Endothelial cell (in vitro differentiated cells): Measurements from ENCODE around the gene MYOM3. TPM values are rescaled to one million over a fixed set of nuclear protein-coding genes. Genes with fewer than 3 reads are reported as not detected.

ENCODE experiments used
- DNase-seq: peaks from one replicate; pipeline ENCODE4 v3.0.0; 2021; ENCODE audit warnings: low spot score
- H3K27ac Mint-ChIP-seq: one replicate; pipeline ENCODE4 v1.8.0; 2021; ENCODE audit warnings: mixed read lengths, inconsistent platforms; ENCODE audit not compliant: unreplicated experiment
- H3K27me3 Mint-ChIP-seq: one replicate; pipeline ENCODE4 v1.8.0; 2021; ENCODE audit warnings: mild to moderate bottlenecking, moderate library complexity, mixed read lengths, inconsistent platforms; ENCODE audit not compliant: unreplicated experiment
- H3K36me3 Mint-ChIP-seq: one replicate; pipeline ENCODE4 v1.8.0; 2021; ENCODE audit warnings: mild to moderate bottlenecking, low read depth, mixed read lengths, inconsistent platforms; ENCODE audit not compliant: unreplicated experiment
- H3K4me1 Mint-ChIP-seq: one replicate; pipeline ENCODE4 v1.8.0; 2021; ENCODE audit warnings: mild to moderate bottlenecking, mixed read lengths, inconsistent platforms; ENCODE audit not compliant: unreplicated experiment
- H3K4me3 Mint-ChIP-seq: one replicate; pipeline ENCODE4 v1.8.0; 2021; ENCODE audit warnings: mild to moderate bottlenecking, mixed read lengths, inconsistent platforms; ENCODE audit not compliant: unreplicated experiment
- H3K9me3 Mint-ChIP-seq: one replicate; pipeline ENCODE4 v1.8.0; 2021; ENCODE audit warnings: mixed read lengths, inconsistent platforms; ENCODE audit not compliant: unreplicated experiment
- CTCF ChIP-seq: fragments of 200-600 bp; sonication (generic); IDR thresholded peaks from one replicate; pipeline ENCODE4 v1.5.0; 2021; ENCODE audit warnings: antibody characterized with exemption; ENCODE audit not compliant: unreplicated experiment
- total RNA-seq: library from RNA; stranded (reverse); fragmentation: NEBNext Ultra II Directional; extraction: Animal tissue kit (Norgen Biotek cat#: 25700); gene quantifications from one replicate; pipeline ENCODE4 v1.2.1, GENCODE V29; 2021; ENCODE audit not compliant: unreplicated experiment

The MYOM3 gene
- total RNA-seq, 1 donor from 2014 or later, result 0.59 TPM

DNA sequence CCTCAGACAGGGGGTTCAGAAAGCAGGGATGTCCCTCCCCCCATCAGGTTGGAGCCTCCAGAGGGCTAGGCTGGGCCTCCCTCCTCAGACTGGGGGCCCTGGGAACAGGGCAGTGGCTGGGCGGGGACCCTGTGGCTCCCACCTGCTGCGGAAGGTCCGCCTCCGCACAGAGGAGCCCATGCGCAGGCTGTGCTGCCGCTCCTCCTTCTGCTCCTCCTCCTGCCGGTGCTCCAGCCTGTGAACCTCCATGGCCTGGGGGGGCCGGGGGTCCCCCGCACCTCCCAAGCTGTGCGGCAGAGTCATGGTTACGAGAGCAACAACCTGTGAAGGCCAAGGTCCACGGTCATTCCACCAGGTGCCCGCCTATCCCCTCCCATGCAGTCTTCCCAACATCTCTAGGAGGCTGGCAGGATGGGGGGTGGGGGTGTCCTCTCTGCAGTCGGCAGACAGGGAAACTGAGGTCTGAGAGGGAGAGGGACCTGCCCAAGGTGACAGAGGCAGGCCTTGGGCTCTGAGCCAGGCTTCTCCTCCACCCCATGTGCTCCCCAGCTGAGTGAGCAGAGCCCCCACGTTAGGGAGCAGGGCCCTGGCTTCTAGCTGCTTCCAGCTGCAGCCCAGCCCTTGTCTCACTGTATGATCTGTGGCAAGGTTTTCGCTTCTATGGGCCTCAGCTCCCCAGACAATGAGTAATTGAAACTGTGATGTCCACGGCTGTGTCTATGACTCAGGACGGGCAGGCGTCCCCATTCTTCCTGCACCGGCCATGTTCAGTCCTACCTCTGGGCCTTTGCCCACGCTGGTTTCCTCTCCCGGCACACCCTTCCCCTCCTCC, 3.4 kb downstream of the MYOM3 start:
- no peaks in the 10 kb centered on the region for H3K36me3 Mint-ChIP-seq
- no peak for DNase-seq
- H3K4me3 Mint-ChIP-seq, result no peak overlapping the region
- H3K4me1 Mint-ChIP-seq, result peaks cover 3% of the 10 kb centered on the region
- no peak overlapping the region for H3K27ac Mint-ChIP-seq
- no peak for TF ChIP-seq CTCF
- peaks cover 3% of the 10 kb centered on the region for H3K27me3 Mint-ChIP-seq
- H3K9me3 Mint-ChIP-seq, result no peaks in the 10 kb centered on the region

- DNase-seq, result no peak
Measured at GRCh38 chr1:24107462-24108138, 4.3 kb downstream of the MYOM3 start.

GRCh38 chr1:24105368-24106160, 6.4 kb downstream of the MYOM3 start:
- no peak overlapping the region for H3K4me3 Mint-ChIP-seq
- no peak for DNase-seq
- no peak overlapping the region for H3K27ac Mint-ChIP-seq
- H3K9me3 Mint-ChIP-seq, result no peaks in the 10 kb centered on the region
- no peak for TF ChIP-seq CTCF
- no peaks in the 10 kb centered on the region for H3K4me1 Mint-ChIP-seq
- no peaks in the 10 kb centered on the region for H3K27me3 Mint-ChIP-seq
- no peaks in the 10 kb centered on the region for H3K36me3 Mint-ChIP-seq

More at GRCh38 chr1:24107462-24108138, 4.3 kb downstream of the MYOM3 start:
- Mint-ChIP-seq H3K4me1 (peaks cover 3% of the 10 kb centered on the region), H3K4me3 (no peak overlapping the region), H3K27ac (no peak overlapping the region), H3K9me3 (no peaks in the 10 kb centered on the region), H3K27me3 (peaks cover 3% of the 10 kb centered on the region), H3K36me3 (no peaks in the 10 kb centered on the region)
- no peak for TF ChIP-seq CTCF

DNA sequence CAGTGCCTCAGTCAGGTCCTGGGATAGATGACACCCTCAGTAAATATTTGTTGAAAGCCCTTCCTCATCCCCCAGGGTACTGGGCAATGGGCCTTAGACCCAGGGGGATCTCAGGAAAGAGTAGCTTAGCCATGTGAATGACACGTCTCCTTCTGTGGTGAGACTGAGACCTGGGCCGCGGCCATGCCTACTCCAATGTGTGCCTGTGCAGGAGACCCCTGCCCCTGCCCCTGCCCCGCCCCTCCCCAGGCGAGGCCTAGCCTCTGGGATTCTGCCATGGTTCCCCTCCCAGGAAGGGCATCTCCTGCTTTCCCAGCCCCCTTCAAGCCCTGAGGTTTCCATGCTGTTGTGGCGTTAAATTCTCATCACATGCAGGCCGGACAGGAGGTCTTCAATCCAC, 7.1 kb downstream of the MYOM3 start:
- Mint-ChIP-seq H3K27ac (no peak overlapping the region), H3K4me3 (no peak overlapping the region), H3K27me3 (no peaks in the 10 kb centered on the region), H3K36me3 (no peaks in the 10 kb centered on the region), H3K9me3 (no peaks in the 10 kb centered on the region), H3K4me1 (no peaks in the 10 kb centered on the region)
- TF ChIP-seq CTCF, result no peak
- no peak for DNase-seq
